SK-N-SH treated with all-trans-retinoic acid at 6 μM for 48 hours (cell line): ENCODE data around the gene SAP30.

Experiments
- ATAC-seq: fragments of 200-7000 bp; cut with Tn5 transposase; 3 replicates; pipeline ENCODE4 v1.9.1; 2020; ENCODE audit warnings: mild to moderate bottlenecking, moderate library complexity
- ARNTL ChIP-seq: fragments of 450-650 bp; formaldehyde crosslinking; IDR thresholded peaks from 2 replicates; pipeline ENCODE4 v1.5.0; 2020; ENCODE audit warnings: low read depth, mild to moderate bottlenecking, moderate library complexity, borderline replicate concordance
- BACH2 ChIP-seq: fragments of 250-450 bp; sonication (Bioruptor Pico); IDR thresholded peaks from 2 replicates; pipeline ENCODE4 v1.9.0; 2021; ENCODE audit warnings: mild to moderate bottlenecking, borderline replicate concordance
- CREB5 ChIP-seq: fragments of 250-450 bp; sonication (Bioruptor Pico); IDR thresholded peaks from 2 replicates; pipeline ENCODE4 v1.5.1; 2020; ENCODE audit warnings: low read depth, mild to moderate bottlenecking, moderate library complexity
- CSDC2 ChIP-seq: fragments of 250-450 bp; sonication (Bioruptor Pico); IDR thresholded peaks from 2 replicates; pipeline ENCODE4 v1.5.0; 2020; ENCODE audit warnings: mild to moderate bottlenecking, moderate library complexity
- CSRNP3 ChIP-seq: fragments of 250-450 bp; sonication (Bioruptor Pico); IDR thresholded peaks from 2 replicates; pipeline ENCODE4 v1.5.1; 2021; ENCODE audit warnings: mild to moderate bottlenecking, moderate library complexity
- ESRRG ChIP-seq: fragments of 250-450 bp; sonication (Bioruptor Pico); IDR thresholded peaks from 2 replicates; pipeline ENCODE4 v1.6.1; 2021; ENCODE audit warnings: mild to moderate bottlenecking
- GLIS3 ChIP-seq: fragments of 250-450 bp; sonication (Bioruptor Pico); IDR thresholded peaks from 2 replicates; pipeline ENCODE4 v1.5.0; 2020; ENCODE audit warnings: mild to moderate bottlenecking, moderate library complexity
- ISL1 ChIP-seq: fragments of 250-450 bp; sonication (Bioruptor Pico); IDR thresholded peaks from 2 replicates; pipeline ENCODE4 v2.1.2; 2022; ENCODE audit warnings: mild to moderate bottlenecking, moderate library complexity
- OSR1 ChIP-seq: fragments of 250-450 bp; sonication (Bioruptor Pico); IDR thresholded peaks from 2 replicates; pipeline ENCODE4 v1.8.0; 2022; ENCODE audit warnings: moderate library complexity, mild to moderate bottlenecking, inconsistent platforms
- PATZ1 ChIP-seq: fragments of 250-450 bp; sonication (Bioruptor Pico); IDR thresholded peaks from 2 replicates; pipeline ENCODE4 v1.8.0; 2020; ENCODE audit warnings: mild to moderate bottlenecking, moderate library complexity, borderline replicate concordance
- POU6F1 ChIP-seq: fragments of 250-450 bp; sonication (Bioruptor Pico); IDR thresholded peaks from 2 replicates; pipeline ENCODE4 v1.8.0; 2021; ENCODE audit warnings: low read depth, mild to moderate bottlenecking, moderate library complexity, borderline replicate concordance
- PPARA ChIP-seq: fragments of 250-450 bp; sonication (Bioruptor Pico); IDR thresholded peaks from 2 replicates; pipeline ENCODE4 v1.5.0; 2020; ENCODE audit warnings: mild to moderate bottlenecking, borderline replicate concordance
- RARB ChIP-seq: fragments of 250-450 bp; sonication (Bioruptor Pico); IDR thresholded peaks from 2 replicates; pipeline ENCODE4 v1.8.0; 2021; ENCODE audit warnings: mild to moderate bottlenecking, moderate library complexity
- TCF4 ChIP-seq: fragments of 250-450 bp; sonication (Bioruptor Pico); IDR thresholded peaks from 2 replicates; pipeline ENCODE4 v1.8.0; 2021; ENCODE audit warnings: mild to moderate bottlenecking, moderate library complexity, borderline replicate concordance
- TOX ChIP-seq: fragments of 250-450 bp; sonication (Bioruptor Pico); IDR thresholded peaks from 2 replicates; pipeline ENCODE4 v1.8.0; 2021; ENCODE audit warnings: mild to moderate bottlenecking, moderate library complexity, borderline replicate concordance
- TSHZ2 ChIP-seq: fragments of 250-450 bp; sonication (Bioruptor Pico); IDR thresholded peaks from 2 replicates; pipeline ENCODE4 v1.5.0; 2020; ENCODE audit warnings: mild to moderate bottlenecking, moderate library complexity
- ZC3H10 ChIP-seq: fragments of 250-450 bp; sonication (Bioruptor Pico); IDR thresholded peaks from 2 replicates; pipeline ENCODE4 v1.5.1; 2021; ENCODE audit warnings: mild to moderate bottlenecking, moderate library complexity
- ZFP3 ChIP-seq: fragments of 250-450 bp; sonication (Bioruptor Pico); IDR thresholded peaks from 2 replicates; pipeline ENCODE4 v1.5.0; 2020; ENCODE audit warnings: mild to moderate bottlenecking, moderate library complexity
- ZFP30 ChIP-seq: fragments of 450-650 bp; formaldehyde crosslinking; IDR thresholded peaks from 2 replicates; pipeline ENCODE4 v1.5.0; 2022; ENCODE audit warnings: mild to moderate bottlenecking, moderate library complexity
- ZNF565 ChIP-seq: fragments of 450-650 bp; formaldehyde crosslinking; conservative IDR thresholded peaks from 2 replicates; pipeline ENCODE4 v1.5.0; 2020; ENCODE audit warnings: low read depth, mild to moderate bottlenecking, moderate library complexity
- ZNF70 ChIP-seq: fragments of 450-650 bp; formaldehyde crosslinking; IDR thresholded peaks from 2 replicates; pipeline ENCODE4 v1.5.0; 2020; ENCODE audit warnings: mild to moderate bottlenecking, moderate library complexity
- ZNF8 ChIP-seq: fragments of 450-650 bp; formaldehyde crosslinking; IDR thresholded peaks from 2 replicates; pipeline ENCODE4 v1.5.0; 2020; ENCODE audit warnings: mild to moderate bottlenecking, moderate library complexity

Gene SAP30

GRCh38 chr4:173371292-173372192, 788 bp downstream of the SAP30 start:
- peak; percentile 43 for ATAC-seq
- TF ChIP-seq ESRRG (CRISPR knock-in tag) (no peak), ZNF70 (CRISPR knock-in tag) (no peak), ZC3H10 (no peak), ZFP30 (CRISPR knock-in tag) (no peak), ZNF8 (CRISPR knock-in tag) (no peak), ARNTL (CRISPR knock-in tag) (no peak)

- TF ChIP-seq ZNF565 (CRISPR knock-in tag), result no peak
- TF ChIP-seq CREB5 (CRISPR knock-in tag), result no peak
- TF ChIP-seq ISL1 (CRISPR knock-in tag), result no peak
- TF ChIP-seq OSR1 (CRISPR knock-in tag), result no peak
- no peak for TF ChIP-seq BACH2
- no peak for TF ChIP-seq ZFP30 (CRISPR knock-in tag)
- TF ChIP-seq RARB (CRISPR knock-in tag), result no peak
- no peak for TF ChIP-seq POU6F1 (CRISPR knock-in tag)
- TF ChIP-seq ZC3H10, result no peak
- no peak for TF ChIP-seq TSHZ2 (CRISPR knock-in tag)
- no peak for TF ChIP-seq TOX
- no peak for TF ChIP-seq PPARA (CRISPR knock-in tag)
- TF ChIP-seq CSDC2 (CRISPR knock-in tag), result no peak
- TF ChIP-seq GLIS3 (CRISPR knock-in tag), result no peak
- ATAC-seq, result no peak
These were observed 3.8 kb downstream of the SAP30 start for GRCh38 chr4:173374588-173374987.

- TF ChIP-seq ZNF565 (CRISPR knock-in tag) (no peak), RARB (CRISPR knock-in tag) (no peak), PPARA (CRISPR knock-in tag) (no peak), CSDC2 (CRISPR knock-in tag) (no peak), PATZ1 (CRISPR knock-in tag) (no peak), GLIS3 (CRISPR knock-in tag) (no peak), ESRRG (CRISPR knock-in tag) (no peak), TSHZ2 (CRISPR knock-in tag) (no peak), BACH2 (no peak), ZFP30 (CRISPR knock-in tag) (no peak), TOX (no peak), ZFP3 (CRISPR knock-in tag) (no peak), CSRNP3 (CRISPR knock-in tag) (no peak), ARNTL (CRISPR knock-in tag) (no peak), TCF4 (CRISPR knock-in tag) (no peak)
- no peak for ATAC-seq
These were observed 9.2 kb downstream of the SAP30 start for GRCh38 chr4:173379929-173380328.
